Left hindlimb (tissue), 1 donor: ENCODE data around the gene RNF144A.
A peak's percentile ranks its signal among the peaks of the same experiment; 100 is the strongest.

Experiments used
- DNase-seq: peaks from one replicate; pipeline ENCODE4 v3.0.0-alpha.2; 2018

Gene RNF144A

GRCh38 chr2:6951046-6951445 is 33.8 kb downstream of the RNF144A start:
- no peak for DNase-seq

GRCh38 chr2:6952101-6952500 is 34.9 kb downstream of the RNF144A start:
- DNase-seq = no peak

GRCh38 chr2:6954586-6954985 is 37.4 kb downstream of the RNF144A start:
- no peak for DNase-seq

DNA sequence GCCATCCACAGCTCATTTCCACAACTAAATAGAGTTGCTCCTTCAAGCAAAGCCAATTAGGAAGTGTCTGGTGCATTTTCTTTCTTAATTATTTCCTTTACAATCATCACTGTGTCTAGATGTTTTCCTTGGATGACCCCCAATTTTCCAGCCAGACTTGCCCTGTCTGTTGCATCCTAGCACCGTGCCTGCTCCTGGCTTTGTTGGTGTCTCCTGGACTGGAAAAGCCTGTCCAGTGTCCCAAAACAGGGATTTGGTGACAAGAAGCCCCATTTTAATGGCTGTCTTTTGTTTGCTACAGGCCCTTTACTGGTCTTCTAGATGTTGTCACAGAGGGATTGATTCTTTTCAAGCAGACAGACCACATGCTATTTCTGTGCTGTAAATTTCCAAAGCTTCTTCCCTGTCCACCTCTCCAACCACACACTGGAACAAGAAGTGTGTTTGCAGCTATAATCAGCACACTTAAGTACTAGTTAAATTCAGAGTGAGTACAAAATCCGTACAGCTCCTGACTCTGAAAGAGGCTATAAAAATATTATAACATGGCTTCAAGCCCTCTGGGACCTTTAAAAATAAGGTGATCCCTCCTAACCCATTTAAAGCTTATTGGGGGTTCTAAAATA is 38.4 kb downstream of the RNF144A start:
- no peak for DNase-seq

- no peak for DNase-seq
Observed at GRCh38 chr2:6956566-6956965, 39.4 kb downstream of the RNF144A start.

GRCh38 chr2:6957031-6957714 is 40.0 kb downstream of the RNF144A start:
- DNase-seq = no peak

- no peak for DNase-seq
Observed at GRCh38 chr2:6957910-6958615, 40.9 kb downstream of the RNF144A start.

DNA sequence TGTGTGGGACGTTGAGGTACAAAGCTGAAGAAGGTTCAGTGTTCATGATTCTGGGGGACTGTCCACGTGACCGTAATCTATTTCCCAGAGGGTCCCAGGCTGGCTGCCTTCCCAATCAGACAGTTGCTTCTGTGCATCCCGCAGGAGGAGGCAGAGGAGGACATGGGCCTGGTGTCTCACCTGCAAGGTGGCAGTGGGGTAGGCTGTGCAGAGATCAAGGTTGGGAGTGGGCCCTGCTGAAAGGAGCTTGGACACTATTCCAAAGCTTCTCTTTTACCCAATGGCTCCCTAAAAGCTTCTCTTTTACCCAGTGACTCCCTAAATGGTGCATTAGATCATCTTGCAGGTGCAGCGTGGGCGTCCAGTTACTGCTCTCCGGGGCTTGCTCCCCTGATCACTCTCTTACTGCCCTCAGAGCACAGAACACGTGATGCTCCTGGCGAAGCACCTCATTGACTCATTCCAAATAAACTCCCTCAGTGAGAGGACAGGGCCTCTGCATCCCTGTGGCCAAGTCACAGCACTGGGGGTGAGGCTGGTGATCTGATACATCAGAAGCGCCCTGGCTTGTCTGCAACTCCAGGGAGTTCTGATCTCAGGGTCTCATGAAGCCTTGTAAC is 41.5 kb downstream of the RNF144A start:
- no peak for DNase-seq

GRCh38 chr2:6959751-6960150 is 42.5 kb downstream of the RNF144A start:
- no peak for DNase-seq

- peak; percentile 51 for DNase-seq
Observed at GRCh38 chr2:6960659-6961058, 43.4 kb downstream of the RNF144A start.

DNA sequence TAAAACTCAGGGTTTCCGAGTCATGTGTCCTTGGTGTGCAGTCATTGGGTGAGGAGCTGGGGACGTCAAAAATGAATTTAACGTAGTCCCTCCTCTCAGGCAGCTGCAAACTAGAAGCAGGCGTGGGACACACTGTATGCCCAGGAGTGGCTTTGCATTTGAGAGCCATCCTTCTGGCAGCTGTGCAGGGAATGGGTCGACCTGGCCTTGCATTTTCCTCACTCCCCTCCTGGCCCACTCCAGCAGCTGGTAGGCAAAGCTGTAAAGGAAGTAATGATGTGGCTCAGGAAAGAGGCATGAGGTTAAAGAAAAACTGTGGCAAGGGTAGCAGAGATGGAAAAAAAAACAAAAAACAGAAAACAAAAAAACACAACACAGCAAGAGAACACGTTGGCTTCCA is 46.5 kb downstream of the RNF144A start:
- no peak for DNase-seq

DNA sequence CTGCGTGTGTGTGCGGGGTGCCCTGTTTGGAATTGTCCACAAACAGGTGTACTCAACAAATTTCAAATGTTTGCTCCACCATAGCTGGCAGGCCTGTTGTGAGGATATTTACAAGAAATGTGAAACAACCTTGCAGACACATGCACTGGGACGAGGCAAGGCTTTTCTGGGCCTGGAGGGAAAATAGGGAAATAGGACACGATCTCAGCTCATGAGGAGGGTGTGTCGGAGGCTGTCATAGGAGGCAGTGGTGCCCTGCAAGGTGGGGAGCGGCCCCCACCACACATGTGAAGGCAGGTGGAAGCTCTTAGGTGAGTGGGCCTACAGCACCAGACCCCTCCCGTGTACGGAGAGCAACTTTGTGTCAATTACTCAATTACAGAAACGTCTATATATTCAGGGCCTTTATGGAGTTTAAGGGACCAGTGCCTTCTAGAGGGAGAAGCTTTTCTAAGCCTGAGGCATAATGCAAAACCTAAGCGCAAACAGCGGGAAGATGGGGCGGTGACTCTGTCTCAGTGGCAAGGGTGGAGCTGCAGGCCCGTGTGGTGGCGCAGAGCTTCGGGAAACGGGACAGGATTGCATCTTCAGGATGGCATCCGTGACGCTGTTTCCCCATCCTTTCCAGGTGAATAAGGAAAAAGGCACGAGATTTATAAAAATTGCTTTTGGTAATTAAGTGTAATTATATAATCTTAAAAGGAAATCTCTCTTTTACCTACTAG is 48.0 kb downstream of the RNF144A start:
- no peak for DNase-seq

DNA sequence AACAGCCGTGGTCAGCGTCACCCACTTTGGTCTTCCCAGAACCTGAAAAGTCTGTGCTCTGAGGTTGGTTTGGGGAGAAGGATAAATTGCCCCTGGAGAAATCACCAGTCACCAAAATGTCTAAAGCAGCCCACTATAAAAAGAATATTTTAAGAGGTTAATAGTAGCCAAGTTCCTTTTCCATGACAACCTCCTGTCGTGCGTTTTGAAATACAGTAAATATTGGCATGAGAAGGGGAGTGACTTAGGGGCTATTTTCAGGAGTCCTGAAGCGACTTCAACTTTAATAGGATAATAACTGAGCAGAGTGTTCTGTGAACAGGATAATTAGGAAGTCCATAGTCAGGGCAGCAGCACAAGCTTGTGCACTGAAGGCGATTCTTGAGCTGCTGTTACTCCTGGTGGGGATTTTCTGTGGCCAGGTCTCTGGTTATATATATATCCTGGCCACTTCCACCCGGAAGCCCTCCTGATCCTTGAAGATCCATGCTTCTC is 49.3 kb downstream of the RNF144A start:
- no peak for DNase-seq

- no peak for DNase-seq
Observed at GRCh38 chr2:6967301-6967700, 50.1 kb downstream of the RNF144A start.

- peak; percentile 66 for DNase-seq
Observed at GRCh38 chr2:6968319-6969100, 51.3 kb downstream of the RNF144A start.

GRCh38 chr2:6970551-6970950 is 53.3 kb downstream of the RNF144A start:
- DNase-seq = no peak

GRCh38 chr2:6970976-6971480 is 53.8 kb downstream of the RNF144A start:
- DNase-seq = no peak

DNA sequence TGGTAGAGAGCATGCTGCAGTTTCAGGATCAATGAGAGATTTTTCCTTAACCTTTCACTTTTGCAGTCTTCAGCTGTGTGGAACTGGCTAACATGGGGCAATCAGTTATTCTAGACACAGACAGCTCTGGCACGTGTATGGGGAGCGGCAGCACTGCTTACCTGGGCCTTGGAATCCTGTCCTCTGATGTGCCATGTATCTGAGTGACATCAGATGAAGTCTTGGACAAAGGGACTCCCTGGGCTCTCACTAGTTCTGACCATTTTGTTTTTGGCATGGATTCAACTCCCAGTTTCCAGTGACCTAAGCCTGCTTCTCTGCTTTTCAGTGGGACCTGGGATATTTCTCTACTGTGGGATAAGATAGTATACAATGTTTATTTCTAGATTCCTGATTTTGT is 54.3 kb downstream of the RNF144A start:
- no peak for DNase-seq

DNA sequence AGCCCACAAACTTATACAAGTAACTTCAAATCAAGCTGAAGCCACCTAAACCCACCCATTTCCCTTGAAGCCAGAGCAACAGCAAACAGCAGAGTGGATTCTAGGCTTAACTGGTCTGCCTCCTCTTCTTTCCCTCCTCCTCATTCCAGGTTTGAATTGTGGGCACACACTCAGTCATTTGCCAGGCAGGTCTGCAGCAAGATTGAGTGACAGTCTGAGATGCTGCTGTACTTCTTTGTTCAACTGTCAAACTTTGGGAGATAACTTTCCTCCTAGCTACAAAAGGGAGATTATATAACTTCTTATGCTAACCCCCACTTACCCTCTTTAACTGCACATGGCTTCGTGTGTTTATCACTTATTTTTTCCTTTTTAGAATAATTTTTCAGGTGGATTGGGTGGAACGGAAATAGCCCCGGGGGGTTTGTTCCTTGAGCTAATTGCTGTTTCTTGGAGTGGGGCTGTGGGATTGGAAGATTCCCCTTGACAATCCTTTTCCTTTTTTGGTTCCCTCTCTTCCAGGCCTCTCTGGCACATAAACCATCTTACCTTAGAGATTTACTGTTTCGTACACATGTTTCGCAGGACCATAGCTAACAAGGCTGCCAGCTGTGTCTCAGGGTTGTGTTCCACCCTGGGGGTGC is 55.0 kb downstream of the RNF144A start:
- DNase-seq = no peak

DNA sequence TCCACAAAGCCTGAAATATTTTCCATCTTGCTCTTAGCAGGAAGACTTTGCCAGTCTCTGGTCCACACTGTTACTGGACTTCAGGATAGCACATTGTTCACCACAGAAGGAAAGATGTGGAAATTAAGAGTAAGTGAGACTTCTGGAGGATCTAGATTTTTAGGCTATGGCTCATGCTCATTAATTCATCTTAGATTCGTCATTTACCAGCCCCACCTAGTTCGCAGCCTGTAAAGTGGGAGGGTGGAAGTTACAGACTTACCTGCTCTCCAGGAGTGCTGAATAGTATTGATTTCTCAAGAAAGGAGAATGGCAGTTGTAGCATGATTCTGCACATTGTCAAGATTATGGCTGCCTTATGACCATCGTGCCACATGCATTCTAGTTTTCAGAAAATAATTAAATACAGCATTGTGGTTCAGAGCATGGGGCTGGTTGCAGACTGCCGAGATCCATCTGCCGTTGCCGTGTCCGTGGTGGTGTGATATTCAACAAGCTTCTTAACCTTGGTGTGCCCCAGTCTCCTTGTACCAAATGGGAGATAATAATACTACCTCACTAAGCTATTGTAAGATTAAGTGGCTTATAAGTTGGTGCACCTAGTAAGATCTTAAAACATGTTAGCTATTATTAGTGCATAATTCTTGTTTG is 56.8 kb downstream of the RNF144A start:
- no peak for DNase-seq

DNA sequence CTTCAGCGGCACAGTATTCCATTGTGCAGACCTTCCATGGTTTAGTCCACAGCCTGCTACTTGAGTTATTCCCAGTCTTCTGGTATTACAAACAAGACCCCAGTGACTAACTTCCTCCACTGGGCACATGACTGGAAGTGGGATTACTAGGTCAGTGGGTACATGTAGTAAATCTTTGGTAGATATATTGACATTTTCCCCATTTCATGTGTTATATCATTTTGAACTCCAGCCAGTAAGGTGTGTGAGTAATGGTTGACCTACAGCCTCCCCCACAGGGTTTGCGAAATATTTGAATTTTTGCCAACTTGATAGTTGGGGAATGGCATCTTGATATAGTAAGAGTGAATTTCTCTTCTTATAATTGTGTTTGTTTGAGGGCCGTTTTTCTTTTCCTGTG is 58.8 kb downstream of the RNF144A start:
- no peak for DNase-seq
